Fibroblast of villous mesenchyme (primary cell): ENCODE results near the gene TTF2. TPM values are rescaled to one million over a fixed set of nuclear protein-coding genes. Genes with fewer than 3 reads are reported as not detected.

Source experiments
- DNase-seq: peaks from one replicate; pipeline ENCODE4 v3.0.0-alpha.2; 2010; ENCODE audit warnings: low read depth
- H3K4me3 ChIP-seq: 2 replicates; pipeline ENCODE4 v1.5.1; 2011; ENCODE audit warnings: low read depth, mild to moderate bottlenecking, low read length
- total RNA-seq: library from RNA; depleted of rRNA; stranded (reverse); fragments of >200 nt; gene quantifications from 2 replicates; pipeline ENCODE4 v1.2.3, GENCODE V29; 2012
- TF ChIP-seq, protein P1 (sequence below): IDR thresholded peaks from 2 replicates; pipeline ENCODE4 v1.5.1; 2012; ENCODE audit warnings: low read depth, mild to moderate bottlenecking, low read length; ENCODE audit not compliant: insufficient read depth

TTF2 gene
- total RNA-seq, 1 donor, result 21.2 TPM

- TF ChIP-seq, protein P1, sequence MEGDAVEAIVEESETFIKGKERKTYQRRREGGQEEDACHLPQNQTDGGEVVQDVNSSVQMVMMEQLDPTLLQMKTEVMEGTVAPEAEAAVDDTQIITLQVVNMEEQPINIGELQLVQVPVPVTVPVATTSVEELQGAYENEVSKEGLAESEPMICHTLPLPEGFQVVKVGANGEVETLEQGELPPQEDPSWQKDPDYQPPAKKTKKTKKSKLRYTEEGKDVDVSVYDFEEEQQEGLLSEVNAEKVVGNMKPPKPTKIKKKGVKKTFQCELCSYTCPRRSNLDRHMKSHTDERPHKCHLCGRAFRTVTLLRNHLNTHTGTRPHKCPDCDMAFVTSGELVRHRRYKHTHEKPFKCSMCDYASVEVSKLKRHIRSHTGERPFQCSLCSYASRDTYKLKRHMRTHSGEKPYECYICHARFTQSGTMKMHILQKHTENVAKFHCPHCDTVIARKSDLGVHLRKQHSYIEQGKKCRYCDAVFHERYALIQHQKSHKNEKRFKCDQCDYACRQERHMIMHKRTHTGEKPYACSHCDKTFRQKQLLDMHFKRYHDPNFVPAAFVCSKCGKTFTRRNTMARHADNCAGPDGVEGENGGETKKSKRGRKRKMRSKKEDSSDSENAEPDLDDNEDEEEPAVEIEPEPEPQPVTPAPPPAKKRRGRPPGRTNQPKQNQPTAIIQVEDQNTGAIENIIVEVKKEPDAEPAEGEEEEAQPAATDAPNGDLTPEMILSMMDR, result no peak
- no peak overlapping the region for H3K4me3 ChIP-seq
- DNase-seq, result no peak
These were observed 42.5 kb upstream of the TTF2 start for GRCh38 chr1:117017648-117018047.

DNA sequence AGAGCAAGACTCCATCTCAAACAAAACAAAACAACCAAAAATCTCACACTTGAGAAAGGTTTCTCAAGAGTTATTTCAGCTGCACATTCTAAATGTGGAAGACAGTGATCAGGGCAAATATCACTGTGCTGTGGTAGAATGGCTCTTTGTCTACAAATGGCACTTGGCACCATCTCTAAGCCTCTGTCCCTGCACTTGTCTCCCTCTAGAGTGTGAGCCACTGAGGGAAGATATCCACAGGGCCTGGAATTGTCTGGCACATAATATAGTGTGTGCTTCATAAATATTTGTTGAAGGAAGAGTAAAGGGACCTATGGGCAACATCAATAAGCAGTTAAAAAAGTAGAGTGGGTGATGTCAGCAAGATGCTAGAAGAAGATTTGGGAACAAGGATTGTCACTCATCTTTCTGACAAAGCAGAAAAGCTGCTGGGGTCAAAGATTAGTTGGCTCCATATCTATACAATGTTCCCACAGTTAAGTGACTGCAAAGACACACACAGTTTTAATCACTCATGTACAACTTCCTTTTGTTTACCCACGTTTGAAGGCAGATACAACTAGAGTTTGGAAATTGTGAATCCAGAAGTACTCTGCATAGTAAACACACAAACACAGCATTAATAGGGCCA is 39.5 kb upstream of the TTF2 start:
- H3K4me3 ChIP-seq, result no peak overlapping the region
- TF ChIP-seq, protein P1, result no peak

GRCh38 chr1:117022114-117022513 is 38.0 kb upstream of the TTF2 start:
- TF ChIP-seq, protein P1, result no peak
- no peak overlapping the region for H3K4me3 ChIP-seq
- DNase-seq, result no peak

More for the DNA sequence above, 39.5 kb upstream of the TTF2 start:
- no peak for DNase-seq

DNA sequence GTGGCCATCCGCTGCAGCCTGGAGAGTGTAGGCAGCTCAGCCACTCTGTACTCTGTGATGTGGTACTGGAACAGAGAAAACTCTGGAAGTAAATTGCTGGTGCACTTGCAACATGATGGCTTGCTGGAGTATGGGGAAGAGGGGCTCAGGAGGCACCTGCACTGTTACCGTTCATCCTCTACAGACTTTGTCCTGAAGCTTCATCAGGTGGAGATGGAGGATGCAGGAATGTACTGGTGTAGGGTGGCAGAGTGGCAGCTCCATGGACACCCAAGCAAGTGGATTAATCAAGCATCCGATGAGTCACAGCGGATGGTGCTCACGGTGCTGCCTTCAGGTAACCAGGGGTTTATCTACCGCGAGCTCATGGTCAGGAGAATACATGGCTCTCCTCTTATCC is 34.6 kb upstream of the TTF2 start:
- no peak overlapping the region for H3K4me3 ChIP-seq
- no peak for DNase-seq
- TF ChIP-seq, protein P1, result no peak

DNA sequence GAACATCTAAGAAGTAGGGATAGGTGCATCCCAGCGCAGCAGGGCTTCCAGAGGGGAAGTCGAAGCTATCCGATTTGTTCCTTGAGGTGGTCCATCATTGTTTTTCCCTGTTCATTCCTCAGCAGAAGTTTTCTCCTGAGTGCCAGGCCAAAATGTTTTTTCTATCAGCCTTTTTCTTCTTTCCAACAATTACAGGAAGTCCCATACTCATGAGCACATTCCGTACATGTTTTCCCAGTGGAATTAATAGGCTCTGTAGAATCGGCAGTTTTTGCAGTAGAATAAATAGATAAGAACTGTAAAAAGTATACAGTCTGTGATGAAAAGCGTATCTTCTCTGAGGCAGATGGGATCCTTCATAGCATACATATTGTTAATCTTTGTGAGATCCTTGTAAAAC is 33.8 kb upstream of the TTF2 start:
- TF ChIP-seq, protein P1, result no peak
- no peak for DNase-seq
- H3K4me3 ChIP-seq, result no peak overlapping the region

- TF ChIP-seq, protein P1, result no peak
- no peak overlapping the region for H3K4me3 ChIP-seq
- no peak for DNase-seq
These were observed 30.4 kb upstream of the TTF2 start for GRCh38 chr1:117029685-117030084.

DNA sequence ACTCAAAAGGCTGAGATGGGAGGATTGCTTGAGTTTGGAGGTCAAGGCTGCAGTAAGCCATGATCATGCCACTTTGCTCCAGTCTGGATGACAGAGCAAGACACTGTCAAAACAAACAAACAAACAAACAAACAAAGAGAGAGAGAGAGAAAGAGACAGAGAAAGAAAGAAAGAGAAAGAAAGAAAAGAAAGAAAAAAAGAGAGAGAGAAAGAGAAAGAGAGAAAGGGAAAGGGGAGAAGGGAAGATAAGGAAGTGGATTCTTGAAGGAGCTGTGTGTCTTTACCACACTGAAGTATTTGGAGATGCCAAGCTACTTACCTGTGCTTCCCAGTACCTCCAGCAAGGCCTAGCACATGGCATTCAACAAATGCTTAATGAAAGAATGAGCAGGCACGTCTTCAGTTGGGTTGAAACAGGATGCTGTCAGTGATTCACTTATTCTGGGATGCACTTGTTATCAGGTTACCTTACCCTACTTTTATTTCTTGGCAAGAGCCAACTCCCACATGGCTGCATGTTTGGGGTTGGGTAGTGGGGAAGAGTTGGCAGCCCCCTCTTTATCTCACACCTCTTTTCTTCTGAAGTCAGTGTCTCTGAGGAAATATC is 29.8 kb upstream of the TTF2 start:
- DNase-seq, result no peak
- no peak overlapping the region for H3K4me3 ChIP-seq
- TF ChIP-seq, protein P1, result no peak
